Measurements from ENCODE around the gene TRIM44. TPM values are rescaled to one million over a fixed set of nuclear protein-coding genes. Genes with fewer than 3 reads are reported as not detected.

TRIM44 gene
- total and polyA plus RNA-seq, 10 of the 15 experiments (the other 5 are each of a cell fraction or from before 2014, with no cell fraction given): 6.7 to 93.0 (median 27.6) TPM

- TF ChIP-seq FOXM1 (IDR thresholded peaks at IDR 0.05; ENCODE audit: low read depth, low read length) (no peak; the same call in 1 of the 2 replicates), MTA3 (IDR thresholded peaks at IDR 0.05; ENCODE audit: borderline replicate concordance, low read length) (no peak), CBFB (IDR thresholded peaks at IDR 0.05; ENCODE audit: low read depth) (no peak), SREBF1 (IDR thresholded peaks at IDR 0.05; ENCODE audit: low read length) (no peak), KDM1A (IDR thresholded peaks at IDR 0.05; ENCODE audit: borderline replicate concordance) (no peak), MYC (IDR thresholded peaks at IDR 0.05; ENCODE audit: insufficient read depth, insufficient read length, insufficient replicate concordance, low read length, severe bottlenecking) (no peak), SUZ12 (IDR thresholded peaks at IDR 0.05; ENCODE audit: unreplicated experiment) (no peak), EP300 (IDR thresholded peaks at IDR 0.05; ENCODE audit: borderline replicate concordance in 1 of 2, control insufficient read depth in 1 of 2, low read depth in 2 of 2, low read length in 2 of 2) (no peak), NR2C2 (IDR thresholded peaks at IDR 0.05; ENCODE audit: borderline replicate concordance, control insufficient read depth, insufficient read length, low read depth) (no peak), ELK1 (IDR thresholded peaks at IDR 0.05; ENCODE audit: low read depth, low read length) (no peak), TBL1XR1 (IDR thresholded peaks at IDR 0.05; ENCODE audit: low read depth, low read length) (no peak), HDAC6 (IDR thresholded peaks at IDR 0.05; ENCODE audit: unreplicated experiment) (no peak), PAX5 (IDR thresholded peaks at IDR 0.05; ENCODE audit: borderline replicate concordance, low read depth, low read length) (no peak), TAF1 (IDR thresholded peaks at IDR 0.05; ENCODE audit: borderline replicate concordance, low read depth, low read length) (no peak), ZNF622 (IDR thresholded peaks at IDR 0.05) (no peak), TCF3 (IDR thresholded peaks at IDR 0.05; ENCODE audit: borderline replicate concordance, insufficient read depth, low read depth, low read length) (no peak), HCFC1 (IDR thresholded peaks at IDR 0.05; ENCODE audit: low read length) (no peak), ZNF207 (IDR thresholded peaks at IDR 0.05; ENCODE audit: borderline replicate concordance) (no peak), NRF1 (conservative IDR thresholded peaks at IDR 0.05; ENCODE audit: low read depth, low read length) (no peak), ZNF274 (IDR thresholded peaks at IDR 0.05; ENCODE audit: insufficient read depth, insufficient read length) (no peak), MXI1 (IDR thresholded peaks at IDR 0.05; ENCODE audit: low read depth, low read length) (no peak), SPI1 (IDR thresholded peaks at IDR 0.05; ENCODE audit: borderline replicate concordance, insufficient read depth, low read depth, low read length) (no peak), IRF4 (IDR thresholded peaks at IDR 0.05; ENCODE audit: low read depth, low read length) (no peak), PAX8 (IDR thresholded peaks at IDR 0.05) (no peak), CHD4 (IDR thresholded peaks at IDR 0.05) (no peak), BHLHE40 (IDR thresholded peaks at IDR 0.05; ENCODE audit: borderline replicate concordance in 1 of 2, low read depth in 2 of 2, low read length in 1 of 2) (no peak)
- TF ChIP-seq, protein P1, sequence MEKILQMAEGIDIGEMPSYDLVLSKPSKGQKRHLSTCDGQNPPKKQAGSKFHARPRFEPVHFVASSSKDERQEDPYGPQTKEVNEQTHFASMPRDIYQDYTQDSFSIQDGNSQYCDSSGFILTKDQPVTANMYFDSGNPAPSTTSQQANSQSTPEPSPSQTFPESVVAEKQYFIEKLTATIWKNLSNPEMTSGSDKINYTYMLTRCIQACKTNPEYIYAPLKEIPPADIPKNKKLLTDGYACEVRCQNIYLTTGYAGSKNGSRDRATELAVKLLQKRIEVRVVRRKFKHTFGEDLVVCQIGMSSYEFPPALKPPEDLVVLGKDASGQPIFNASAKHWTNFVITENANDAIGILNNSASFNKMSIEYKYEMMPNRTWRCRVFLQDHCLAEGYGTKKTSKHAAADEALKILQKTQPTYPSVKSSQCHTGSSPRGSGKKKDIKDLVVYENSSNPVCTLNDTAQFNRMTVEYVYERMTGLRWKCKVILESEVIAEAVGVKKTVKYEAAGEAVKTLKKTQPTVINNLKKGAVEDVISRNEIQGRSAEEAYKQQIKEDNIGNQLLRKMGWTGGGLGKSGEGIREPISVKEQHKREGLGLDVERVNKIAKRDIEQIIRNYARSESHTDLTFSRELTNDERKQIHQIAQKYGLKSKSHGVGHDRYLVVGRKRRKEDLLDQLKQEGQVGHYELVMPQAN (conservative IDR thresholded peaks at IDR 0.05): no peak
- TF ChIP-seq, protein P2, sequence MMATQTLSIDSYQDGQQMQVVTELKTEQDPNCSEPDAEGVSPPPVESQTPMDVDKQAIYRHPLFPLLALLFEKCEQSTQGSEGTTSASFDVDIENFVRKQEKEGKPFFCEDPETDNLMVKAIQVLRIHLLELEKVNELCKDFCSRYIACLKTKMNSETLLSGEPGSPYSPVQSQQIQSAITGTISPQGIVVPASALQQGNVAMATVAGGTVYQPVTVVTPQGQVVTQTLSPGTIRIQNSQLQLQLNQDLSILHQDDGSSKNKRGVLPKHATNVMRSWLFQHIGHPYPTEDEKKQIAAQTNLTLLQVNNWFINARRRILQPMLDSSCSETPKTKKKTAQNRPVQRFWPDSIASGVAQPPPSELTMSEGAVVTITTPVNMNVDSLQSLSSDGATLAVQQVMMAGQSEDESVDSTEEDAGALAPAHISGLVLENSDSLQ (IDR thresholded peaks at IDR 0.05): peak; percentile 58; the same call in 1 of the 2 replicates
Observed at GRCh38 chr11:35785287-35786167, 123.0 kb downstream of the TRIM44 start (continued).
